ENCODE measurements around the gene PAQR4.

PAQR4 gene

DNA sequence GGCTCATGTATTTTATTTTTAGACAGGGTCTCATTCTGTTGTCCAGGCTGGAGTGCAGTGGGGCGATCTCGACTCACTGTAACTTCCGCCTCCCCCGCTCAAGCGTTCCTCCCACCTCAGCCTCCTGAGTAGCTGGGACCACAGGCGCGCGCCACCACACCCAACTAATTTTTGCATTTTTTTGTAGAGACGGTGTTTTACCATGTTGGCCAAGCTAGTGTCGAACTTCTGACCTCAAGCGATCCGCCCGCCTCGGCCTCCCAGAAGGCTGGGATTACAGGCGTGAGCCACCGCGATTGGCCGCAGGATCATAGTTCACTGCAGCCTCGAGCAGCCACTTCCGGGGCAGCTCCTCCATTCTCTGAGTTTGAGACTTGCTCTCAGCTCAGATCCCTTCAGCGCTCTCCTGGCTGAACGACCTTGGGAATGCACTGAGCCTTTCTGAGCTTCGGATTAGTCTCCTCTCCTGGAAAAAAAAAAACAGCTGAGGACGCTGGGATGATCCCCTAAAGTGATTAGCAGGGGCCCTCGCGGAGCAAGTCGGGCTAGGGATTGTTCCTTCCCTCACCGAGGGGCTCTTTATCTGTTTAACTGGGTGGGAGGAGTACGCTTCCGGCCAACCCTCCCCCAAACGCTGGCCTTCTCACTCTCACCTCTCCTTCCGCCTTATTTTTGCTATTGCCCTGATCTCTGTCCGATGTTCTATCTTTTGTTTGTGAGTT is 12.2 kb downstream of the PAQR4 start:
- DNase-seq, result no peak

- no peak for DNase-seq
Measured at GRCh38 chr16:2981899-2982250, 12.7 kb downstream of the PAQR4 start.

- DNase-seq, result no peak
Measured at GRCh38 chr16:2982402-2982801, 13.3 kb downstream of the PAQR4 start.

DNA sequence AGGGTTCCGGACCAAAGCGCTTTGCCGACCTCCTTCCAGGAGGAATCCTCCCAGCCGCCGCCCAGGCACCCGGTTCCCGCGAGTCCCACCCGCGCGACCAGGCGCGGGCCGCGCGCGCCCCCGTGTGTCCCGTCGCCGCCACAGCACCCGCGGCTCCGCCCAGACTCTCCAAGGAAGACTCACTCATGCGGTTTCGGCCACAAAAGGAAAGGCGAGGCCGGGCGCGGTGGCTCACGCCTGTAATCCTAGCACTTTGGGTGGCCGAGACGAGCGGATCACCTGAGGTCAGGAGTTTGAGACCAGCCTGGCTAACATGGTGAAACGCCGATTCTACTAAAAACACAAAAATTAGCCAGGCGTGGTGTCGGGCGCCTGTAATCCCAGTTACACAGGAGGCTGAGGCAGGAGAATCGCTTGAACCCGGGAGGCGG is 14.6 kb downstream of the PAQR4 start:
- DNase-seq, result peak; percentile 82

GRCh38 chr16:2985462-2985861 is 16.3 kb downstream of the PAQR4 start:
- no peak for DNase-seq

GRCh38 chr16:2985893-2986355 is 16.8 kb downstream of the PAQR4 start:
- no peak for DNase-seq

DNA sequence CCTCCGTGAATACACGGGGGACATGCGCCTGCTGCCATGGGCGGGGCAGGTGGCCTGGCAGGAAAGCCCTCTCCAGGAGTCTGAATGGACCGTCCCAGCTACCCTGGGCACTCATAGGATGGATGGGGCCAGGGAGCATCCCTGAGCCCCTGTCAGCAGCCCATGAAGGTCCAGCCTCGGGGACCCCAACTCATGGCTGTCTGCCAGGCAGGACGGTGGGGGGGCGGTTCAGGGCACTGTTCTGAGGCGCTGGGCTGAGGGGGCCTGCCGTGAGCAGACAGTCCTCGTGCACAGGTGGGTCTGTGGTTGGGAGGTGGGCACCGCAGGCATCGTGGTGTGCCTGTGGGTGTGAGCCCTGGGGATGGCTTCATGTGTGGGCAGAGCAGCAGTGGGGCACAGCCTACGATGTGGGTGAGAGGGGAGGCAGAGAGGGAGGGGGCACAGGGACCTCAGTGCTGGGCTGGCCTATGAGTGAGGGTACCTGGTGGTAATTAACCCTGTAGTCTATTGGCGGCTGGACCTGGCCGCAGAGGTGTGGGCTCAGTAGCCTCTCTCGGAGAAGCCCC is 17.6 kb downstream of the PAQR4 start:
- DNase-seq, result no peak

DNA sequence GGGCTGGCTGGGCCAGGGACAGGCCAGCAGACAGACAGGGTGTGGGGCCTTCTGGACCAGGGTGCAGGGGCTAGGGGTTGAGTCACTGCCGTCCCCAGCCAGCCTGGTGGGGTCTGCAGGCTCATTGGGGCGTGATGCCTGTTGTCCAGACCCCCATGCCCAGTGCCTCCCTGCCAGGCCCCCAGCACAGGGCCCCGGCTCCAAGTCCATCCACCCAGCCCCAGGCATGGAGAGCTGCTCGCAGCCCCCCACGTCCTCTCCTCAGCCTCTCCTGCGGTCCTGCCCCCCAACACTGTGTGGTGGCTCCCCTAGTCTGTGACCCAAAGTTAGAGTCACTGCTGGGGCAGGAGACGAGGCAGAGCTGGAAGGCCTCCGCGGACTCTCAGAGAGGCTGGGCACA is 18.1 kb downstream of the PAQR4 start:
- DNase-seq, result no peak

DNA sequence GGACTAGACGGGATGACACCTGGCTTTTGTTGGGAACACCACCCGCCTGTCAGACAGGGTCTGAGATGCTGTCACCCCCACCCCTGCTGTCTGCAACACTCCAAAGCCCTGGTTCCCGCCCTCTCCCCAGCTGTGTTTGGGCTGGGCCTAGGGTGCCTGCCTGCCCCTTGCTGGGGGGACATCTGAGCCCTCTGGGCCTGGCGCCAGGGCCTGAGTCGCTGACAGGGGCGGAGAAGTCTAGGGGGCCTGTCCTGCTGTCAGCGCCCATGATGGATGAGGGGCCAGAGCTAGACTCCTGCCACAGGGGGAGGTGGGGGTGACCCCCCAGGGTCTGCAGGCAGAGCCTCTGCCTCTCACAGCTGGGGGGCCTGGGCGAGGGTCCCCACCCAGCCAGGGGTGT is 18.7 kb downstream of the PAQR4 start:
- DNase-seq, result peak; percentile 8

GRCh38 chr16:2988590-2989099 is 19.5 kb downstream of the PAQR4 start:
- no peak for DNase-seq

GRCh38 chr16:2990891-2991290 is 21.7 kb downstream of the PAQR4 start:
- no peak for DNase-seq

DNA sequence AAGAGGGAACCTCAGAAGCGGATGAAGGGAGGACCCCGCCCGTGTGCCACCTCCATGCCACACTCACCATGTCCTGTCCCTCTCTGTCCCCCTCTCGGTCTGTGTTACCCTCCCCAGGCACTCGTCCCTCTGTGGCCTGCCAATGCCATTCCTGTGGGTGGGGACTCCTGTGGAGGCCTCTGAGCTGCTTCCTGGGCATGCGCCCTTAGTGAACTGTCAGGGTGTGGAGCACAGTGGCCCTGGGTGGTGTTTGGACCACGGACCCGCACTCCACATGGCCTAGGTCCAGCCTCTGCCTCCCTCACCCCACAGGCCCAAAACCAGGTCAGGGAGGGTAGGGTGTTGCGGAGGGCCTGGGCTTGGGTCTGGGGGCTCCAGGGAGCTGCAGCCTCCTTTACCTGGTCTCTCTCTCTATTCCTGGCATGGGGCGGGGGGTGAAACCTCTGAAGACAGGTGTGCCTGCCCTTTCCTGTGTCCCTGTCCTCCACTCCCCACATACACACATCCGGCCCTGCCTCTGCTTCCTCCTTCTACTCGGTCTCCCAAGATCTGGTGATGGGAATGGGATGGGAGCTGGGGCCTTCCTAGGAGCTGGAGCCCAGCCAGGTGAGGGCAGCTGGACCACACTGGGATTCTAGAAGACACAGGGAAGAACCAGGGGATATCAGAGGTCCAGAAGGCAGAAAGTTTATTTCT is 22.6 kb downstream of the PAQR4 start:
- DNase-seq, result no peak

- DNase-seq, result no peak
Measured at GRCh38 chr16:2992383-2993081, 23.4 kb downstream of the PAQR4 start.

- DNase-seq, result no peak
Measured at GRCh38 chr16:2996298-2996697, 27.1 kb downstream of the PAQR4 start.

DNA sequence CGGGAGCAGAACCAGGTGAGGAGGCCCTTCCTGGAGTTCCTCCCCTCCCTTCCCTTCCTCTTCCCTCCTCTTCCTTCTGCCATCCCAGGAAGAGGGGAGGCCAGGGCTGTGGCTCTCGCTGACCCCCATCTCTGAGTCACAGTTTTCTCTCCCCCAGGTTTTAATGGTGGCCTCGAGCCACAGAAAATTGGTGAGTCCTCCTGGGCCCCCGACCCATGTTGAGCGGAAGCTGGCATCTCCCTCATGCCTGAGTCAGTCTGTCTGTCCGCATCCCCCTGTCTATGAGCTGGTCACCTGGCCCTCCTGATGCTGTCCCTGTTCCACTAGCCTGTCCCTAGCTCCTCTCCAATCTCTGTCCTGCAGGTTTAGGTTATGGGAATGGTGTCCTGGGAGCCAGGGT is 30.8 kb downstream of the PAQR4 start:
- no peak for DNase-seq

- DNase-seq, result no peak
Measured at GRCh38 chr16:3000540-3000939, 31.4 kb downstream of the PAQR4 start.

- no peak for DNase-seq
Measured at GRCh38 chr16:3001316-3001715, 32.2 kb downstream of the PAQR4 start.

DNA sequence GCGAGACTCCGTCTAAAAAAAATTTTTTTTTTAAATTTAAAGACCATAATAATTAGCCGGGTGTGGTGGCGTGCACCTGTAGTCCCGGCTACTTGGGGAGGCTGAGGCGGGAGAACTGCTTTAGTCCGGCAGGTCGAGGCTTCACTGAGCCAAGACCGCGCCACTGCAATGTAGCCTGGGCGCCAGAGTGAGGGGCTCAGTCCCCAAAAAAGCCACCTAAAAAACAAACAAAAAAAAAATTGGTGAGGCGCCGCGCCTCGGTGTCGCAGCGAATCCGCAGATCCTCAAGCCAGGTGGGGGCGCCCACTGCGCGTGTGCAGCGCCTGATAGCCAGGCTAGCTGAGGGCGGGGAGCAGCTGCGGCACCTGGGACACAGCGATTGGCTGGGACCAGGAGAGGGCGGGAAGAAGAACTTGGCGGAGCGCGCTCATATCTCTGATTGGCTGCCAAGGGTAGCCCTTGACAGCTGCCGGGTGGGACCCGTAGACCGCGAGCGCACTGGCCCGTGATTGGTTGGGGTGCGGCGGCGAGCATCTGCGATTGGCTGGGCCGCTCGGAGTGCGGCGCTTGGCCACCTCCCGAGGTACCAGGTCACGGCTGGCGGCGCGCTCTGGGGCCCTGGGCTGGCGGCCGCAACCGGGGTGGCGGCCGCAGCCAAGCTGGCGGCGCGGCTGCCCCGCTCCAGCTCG is 34.6 kb downstream of the PAQR4 start:
- DNase-seq, result peak; percentile 97

DNA sequence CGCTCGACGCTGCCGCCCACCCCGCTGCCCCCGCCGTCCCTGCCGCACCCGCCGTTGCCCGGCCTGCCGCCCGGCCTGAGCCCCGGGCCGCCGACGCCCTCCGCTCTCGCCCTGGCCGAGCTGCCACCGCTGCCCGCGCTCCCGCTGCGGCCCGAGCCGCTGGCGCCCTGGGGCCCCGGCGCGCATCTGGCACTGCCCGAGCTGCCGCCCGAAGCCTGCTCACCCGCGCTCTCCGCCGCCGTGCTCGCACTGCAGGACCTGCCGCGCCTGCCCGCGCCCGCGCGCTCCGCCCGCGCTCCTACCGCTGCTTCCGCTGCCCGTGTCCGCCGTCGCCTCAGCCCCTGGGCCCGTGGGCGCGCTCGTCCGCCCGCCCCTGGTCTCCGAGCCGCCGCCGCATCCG is 35.2 kb downstream of the PAQR4 start:
- DNase-seq, result no peak

DNA sequence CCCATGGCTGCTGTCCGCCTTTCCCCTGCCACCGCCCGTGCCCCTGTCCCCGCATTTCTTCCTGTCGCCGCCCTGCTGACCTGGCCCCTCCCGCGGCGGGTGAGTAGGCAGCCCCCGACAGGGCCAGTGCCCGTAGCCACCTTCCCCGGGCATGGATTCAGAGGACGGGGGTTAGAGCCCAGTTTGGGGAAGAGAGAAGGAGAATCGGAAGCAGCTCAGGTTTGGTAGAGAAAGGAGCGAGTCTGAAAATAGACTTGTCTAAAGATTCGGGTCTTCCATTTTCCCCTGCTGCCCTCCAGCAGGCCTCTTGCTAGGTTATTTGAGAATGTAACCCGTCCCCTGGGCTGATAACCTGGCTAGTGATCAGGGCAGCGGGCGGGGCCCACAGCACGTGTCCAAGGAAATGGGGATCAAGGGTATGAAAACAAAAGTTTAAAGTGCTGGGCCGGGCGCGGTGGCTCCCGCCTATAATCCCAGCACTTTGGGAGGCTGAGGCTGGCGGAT is 35.7 kb downstream of the PAQR4 start:
- DNase-seq, result no peak

GRCh38 chr16:3007059-3007956 is 38.2 kb downstream of the PAQR4 start:
- DNase-seq, result no peak
